Subcutaneous adipose tissue (tissue), 4 donors: ENCODE measurements around the gene SCARF2. TPM values are rescaled to one million over a fixed set of nuclear protein-coding genes. Genes with fewer than 3 reads are reported as not detected.

Experiments used
- total RNA-seq, 4 donors: library from RNA; depleted of rRNA; stranded (reverse); fragments of >200 nt; gene quantifications; one replicate each; pipeline ENCODE4 v1.1.0, GENCODE V29; 2016
- TF ChIP-seq, protein P1 (sequence below): fragments of 450-650 bp; IDR thresholded peaks from one replicate; pipeline ENCODE4 v1.5.1; 2016; ENCODE audit warnings: low read depth, mild to moderate bottlenecking, control low read depth, antibody characterized with exemption, moderate library complexity

Gene SCARF2
- total RNA-seq, 4 donors from 2014 or later, result 2.8 to 15.4 (median 8.1) TPM

DNA sequence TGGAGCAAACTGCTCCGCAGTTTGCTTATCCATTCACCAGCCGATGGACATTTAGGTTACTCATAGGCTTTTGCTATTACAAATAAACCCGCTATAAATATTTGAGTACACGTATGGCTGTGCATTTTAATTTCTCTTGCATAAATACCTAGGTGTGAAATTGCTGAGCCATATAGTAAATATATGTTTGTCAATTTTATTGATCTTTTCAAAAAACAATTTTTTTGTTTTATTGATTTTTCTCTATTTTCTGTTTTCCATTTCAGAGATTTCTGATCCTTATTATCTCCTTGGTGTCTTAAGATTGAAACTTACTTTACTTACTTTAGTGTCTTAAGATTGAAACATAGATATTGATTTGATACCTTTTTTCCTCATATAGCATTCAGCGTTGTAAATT, 39.2 kb downstream of the SCARF2 start:
- TF ChIP-seq, protein P1, sequence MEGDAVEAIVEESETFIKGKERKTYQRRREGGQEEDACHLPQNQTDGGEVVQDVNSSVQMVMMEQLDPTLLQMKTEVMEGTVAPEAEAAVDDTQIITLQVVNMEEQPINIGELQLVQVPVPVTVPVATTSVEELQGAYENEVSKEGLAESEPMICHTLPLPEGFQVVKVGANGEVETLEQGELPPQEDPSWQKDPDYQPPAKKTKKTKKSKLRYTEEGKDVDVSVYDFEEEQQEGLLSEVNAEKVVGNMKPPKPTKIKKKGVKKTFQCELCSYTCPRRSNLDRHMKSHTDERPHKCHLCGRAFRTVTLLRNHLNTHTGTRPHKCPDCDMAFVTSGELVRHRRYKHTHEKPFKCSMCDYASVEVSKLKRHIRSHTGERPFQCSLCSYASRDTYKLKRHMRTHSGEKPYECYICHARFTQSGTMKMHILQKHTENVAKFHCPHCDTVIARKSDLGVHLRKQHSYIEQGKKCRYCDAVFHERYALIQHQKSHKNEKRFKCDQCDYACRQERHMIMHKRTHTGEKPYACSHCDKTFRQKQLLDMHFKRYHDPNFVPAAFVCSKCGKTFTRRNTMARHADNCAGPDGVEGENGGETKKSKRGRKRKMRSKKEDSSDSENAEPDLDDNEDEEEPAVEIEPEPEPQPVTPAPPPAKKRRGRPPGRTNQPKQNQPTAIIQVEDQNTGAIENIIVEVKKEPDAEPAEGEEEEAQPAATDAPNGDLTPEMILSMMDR, result no peak

DNA sequence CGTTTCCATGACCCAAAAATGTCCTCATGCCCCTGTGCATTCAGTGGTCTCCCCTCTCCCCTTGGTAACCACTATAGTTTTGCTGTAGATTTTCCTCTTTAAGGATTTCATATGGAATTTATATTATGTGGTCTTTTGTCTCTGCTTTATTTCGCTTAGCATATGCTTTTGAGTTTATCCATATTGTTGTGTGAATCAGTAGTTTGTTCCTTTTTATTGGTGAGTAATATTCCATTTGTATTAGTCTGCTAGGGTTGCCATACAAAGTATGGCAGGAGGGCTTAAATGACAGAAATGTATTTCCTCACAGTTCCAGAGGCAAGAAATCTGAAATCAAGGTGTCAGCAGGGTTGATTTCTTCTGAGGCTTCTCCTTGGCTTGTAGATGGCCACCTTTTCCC, 40.1 kb downstream of the SCARF2 start:
- TF ChIP-seq, protein P1, result no peak

DNA sequence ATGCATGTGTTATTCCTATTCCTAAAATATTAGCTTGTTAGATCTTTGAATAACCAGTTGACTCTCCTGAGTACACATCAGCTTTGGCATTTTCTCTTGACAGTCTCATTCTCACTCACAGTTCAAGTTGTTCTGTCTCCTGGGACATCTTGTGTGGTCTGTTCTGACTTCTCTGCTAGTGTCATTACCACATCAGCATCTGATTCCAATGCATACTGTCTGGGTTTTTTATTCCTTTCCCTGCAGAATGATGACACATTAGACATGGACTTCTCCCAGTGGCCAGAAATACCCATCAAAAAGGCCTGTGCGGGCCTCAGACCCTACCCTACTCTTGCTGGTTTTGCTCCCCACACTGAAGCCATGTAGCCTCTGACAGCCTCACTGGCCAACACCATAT, 41.0 kb downstream of the SCARF2 start:
- TF ChIP-seq, protein P1, result no peak

DNA sequence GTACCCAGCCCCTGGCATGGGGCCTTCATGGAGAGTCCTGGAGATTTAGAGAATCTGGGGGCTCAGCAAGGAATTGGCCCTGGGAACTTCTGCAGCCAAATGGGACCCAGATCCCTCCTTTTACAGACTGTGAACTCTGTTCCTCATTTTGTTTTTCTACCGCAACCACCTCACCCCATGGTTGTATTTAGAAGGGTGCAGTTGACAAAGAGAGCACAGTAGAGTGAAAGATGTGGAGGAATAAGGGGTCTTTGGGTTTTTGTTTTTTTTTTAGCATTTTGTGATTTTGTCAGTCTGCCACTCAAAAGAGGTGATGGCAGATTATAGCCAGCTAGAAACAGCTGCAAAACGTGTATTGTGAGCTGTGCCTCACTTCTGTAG, 41.7 kb downstream of the SCARF2 start:
- TF ChIP-seq, protein P1, result no peak

DNA sequence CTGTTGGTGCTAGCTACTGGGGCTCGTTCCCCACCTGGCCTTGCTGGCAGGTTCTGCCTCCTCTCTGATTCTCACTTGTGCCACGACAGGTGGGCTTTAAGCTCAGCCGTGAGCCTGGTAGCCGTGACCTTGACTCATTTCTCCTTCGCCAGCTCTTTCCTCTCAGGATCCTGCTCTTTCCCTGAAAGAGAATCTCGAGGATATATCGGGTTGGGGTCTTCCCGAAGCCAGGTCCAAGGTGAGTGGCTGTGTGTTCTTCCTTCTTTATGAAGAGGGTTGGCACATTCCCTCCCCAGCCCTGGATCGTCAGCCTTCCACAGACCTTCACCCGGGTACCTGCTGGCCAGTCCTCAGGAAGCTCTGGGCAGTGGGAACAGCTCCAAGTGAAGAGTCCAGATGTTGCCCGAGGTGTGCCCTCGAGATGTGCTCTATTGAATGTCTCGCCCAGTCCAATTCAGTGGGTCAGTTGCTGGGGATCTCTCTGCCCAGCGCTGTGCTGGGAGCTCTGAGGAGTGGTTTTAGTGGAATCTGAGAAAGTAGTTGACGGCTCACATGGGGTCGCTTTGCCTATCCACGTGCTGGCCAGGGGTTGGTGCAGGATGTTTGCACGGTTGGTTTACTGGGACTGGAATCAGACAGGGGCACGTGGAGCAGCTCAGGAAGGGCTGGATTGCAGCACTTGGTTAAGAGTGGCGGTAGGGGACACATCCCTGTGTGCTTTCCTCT, 42.3 kb downstream of the SCARF2 start:
- TF ChIP-seq, protein P1, result no peak

DNA sequence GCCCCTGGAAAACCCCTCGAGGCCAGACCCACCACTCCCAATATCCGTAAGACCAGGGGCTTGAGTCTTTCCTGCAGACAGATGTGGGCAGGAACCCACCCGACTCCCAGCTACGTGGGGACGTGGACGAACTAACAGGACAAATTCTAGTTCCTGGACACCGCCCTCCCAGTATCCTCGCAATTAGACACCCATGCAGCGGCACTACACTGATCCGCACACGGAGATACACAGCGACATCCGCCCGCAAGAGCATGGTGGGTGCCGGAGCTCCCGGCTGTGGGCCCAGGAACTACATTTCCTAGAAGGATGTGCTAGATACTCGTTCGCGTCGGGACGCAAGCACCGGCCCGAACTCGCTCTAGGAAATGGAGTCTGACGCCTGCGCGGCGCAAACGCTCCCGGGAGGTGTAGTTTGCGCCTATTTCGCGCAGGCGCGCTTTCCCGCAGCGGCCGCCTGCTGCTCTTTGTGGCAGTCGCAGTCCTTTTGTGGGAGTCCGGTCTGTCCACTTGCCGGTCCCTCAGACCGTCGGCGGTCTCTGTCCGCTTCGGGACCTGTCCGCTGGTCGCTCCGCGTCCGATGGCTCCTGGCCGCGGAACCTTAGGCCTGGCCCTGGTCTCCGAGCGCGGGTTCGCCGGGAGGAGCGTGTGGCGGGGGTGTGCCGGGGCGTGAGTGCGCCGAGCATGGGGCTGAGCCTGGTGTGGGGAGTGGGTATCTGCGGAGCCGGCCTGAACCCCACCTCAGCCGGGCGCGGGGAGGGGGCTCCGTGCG, 43.7 kb downstream of the SCARF2 start, which contains the start of gene ZNF74:
Gene ZNF74 (plus strand): TSS at position 447 of the 772 bp plus-strand sequence. CDS start 478 bp downstream, outside the sequence.
- TF ChIP-seq, protein P1, result no peak

DNA sequence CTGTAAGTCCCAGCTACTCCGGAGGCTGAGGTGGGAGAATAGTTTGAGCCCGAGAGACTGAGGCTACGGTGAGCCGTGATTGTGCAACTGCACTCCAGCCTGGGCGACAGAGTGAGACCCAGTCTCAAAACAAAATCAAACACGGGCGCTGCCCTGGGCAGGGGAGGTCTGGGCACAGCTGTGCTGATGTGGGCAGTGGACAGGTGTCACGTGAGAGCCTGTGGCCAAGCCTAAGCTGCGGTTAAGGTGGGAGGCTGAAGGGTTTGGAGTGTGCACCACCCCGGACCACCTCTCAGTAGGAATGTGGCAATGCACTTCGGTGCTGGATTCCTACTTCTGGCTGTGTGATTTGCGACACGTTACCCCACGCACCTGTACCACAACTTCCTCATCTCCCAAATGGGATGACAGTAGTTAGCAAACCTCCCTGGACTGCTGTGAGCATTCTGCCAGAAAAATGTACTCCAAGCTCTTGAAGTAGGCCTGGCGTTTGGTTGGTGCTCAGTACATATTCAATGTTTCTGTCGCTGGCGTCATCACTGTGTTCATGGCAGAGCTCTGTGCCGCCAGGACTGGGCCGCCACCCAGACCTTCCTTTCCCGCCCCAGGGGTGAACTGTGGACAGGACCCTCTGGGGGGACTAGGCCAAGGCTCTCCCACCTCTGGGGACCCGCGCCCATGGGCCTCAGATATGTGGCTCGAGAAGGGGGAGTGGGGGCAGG, 44.5 kb downstream of the SCARF2 start:
- TF ChIP-seq, protein P1, result no peak
